GM19035 (cell line): ENCODE data around the gene CPA4.

Experiments used
- ATAC-seq: cut with Tn5 transposase; IDR thresholded peaks from one replicate; pipeline ENCODE4 v1.9.1; 2021; ENCODE audit not compliant: unreplicated experiment

The CPA4 gene

GRCh38 chr7:130274296-130274695 is 18.7 kb upstream of the CPA4 start:
- ATAC-seq: no peak

DNA sequence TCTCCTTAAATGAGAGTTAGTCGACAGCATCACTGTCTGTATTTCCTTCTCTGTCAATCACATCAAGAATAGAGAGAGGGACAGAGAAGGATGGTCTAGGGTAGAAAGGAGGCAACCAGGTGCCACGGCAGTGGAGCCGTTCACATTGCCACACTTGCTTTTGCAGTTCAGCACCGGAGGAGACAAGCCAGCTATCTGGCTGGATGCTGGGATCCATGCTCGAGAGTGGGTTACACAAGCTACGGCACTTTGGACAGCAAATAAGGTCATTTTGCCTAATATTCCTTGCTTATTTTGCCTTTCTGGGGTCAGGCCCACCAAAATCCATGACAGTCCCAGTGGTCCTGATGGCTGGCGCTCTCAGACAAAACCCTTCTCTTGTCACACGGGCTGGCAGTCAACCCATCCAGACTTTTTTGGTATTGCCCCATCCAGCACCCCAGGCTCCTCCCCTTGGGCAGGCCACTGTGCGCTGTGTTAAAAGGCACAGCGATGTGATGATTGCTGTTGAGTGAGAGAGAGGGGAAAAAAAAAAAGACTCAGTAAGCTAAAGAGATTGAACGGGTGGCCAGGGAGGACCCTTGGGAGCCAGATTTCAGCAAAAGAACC is 17.9 kb upstream of the CPA4 start:
- no peak for ATAC-seq

GRCh38 chr7:130275826-130276297 is 17.1 kb upstream of the CPA4 start:
- no peak for ATAC-seq

DNA sequence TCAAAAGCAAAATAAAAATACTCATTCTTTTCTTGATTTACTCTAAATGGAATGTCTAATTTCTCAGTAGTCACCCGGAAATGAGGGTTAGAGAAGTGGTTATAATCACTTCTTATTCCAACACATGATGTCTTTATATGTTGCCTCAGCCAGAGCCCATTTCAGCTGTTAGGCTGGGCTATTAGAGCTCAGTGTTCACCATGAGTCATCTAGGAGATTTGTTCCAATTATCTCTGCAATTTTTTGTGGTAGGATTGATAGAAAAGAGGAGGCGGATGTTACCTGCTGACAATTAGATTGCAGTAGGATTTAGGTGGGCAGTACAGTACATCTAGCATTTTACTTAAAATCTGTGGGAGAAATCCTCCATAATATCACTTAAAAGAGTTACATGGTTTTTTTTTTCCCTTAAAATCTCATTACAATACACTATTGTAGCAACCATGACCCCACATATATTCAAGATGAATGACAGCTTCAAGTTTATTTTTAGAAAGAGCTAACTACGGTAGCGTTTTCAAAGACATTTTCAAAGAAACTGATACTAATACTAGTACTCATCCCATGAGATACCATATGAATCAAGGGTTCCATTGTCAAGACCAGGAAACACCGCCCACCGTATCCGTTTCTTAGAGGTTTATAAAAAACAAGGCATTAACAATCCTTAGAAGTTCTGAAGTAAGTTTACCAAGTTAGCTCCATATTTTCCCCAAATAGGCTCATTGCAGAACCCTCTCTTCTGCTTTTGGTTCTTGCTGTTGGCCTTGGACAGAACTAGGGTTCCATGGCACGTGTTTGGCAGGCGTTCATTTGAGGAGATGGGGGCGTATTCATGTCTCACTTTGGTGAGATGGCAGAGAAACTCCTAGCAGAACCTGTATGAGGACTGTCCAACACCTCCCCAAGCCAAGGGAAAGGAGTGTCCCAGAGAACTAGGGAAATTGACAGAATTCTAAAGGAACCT is 15.9 kb upstream of the CPA4 start:
- ATAC-seq: no peak

GRCh38 chr7:130277763-130278643 is 15.0 kb upstream of the CPA4 start:
- ATAC-seq: no peak

- ATAC-seq: no peak
Observed at GRCh38 chr7:130278860-130279259, 14.1 kb upstream of the CPA4 start.

DNA sequence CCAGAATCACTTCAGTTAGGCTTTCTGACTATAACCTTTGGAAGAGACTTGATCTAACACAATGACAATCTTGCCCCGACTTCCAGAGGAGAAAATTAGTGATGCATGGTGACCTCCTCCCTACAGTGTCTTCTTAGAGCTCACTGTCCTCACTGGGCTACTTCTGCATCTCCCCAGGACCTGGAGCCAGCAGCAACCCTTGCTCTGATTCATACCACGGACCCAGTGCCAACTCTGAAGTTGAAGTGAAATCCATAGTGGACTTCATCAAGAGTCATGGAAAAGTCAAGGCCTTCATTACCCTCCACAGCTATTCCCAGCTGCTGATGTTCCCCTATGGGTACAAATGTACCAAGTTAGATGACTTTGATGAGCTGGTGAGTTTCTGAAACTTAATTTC is 13.7 kb upstream of the CPA4 start:
- ATAC-seq: no peak

DNA sequence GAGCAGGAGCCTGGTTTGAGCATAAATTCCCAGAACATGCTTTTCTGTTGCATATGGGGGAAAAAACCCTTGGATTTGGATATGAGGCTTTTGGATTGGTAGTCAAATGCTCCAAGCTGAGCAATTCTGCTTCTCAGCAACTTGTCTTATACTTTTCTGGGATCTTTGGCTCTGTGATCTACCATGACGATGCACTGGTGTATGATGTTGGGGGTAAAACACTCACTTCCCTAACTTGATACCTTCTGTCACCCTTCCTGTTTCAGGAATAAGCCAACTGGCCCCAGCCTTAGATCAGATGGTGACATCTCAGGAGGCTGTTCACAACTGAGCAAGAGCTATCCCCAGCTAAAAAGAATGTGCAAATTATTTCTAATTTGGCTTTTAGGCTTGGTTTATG is 13.1 kb upstream of the CPA4 start:
- no peak for ATAC-seq

- ATAC-seq: no peak
Observed at GRCh38 chr7:130281260-130281659, 11.7 kb upstream of the CPA4 start.

- no peak for ATAC-seq
Observed at GRCh38 chr7:130286881-130287280, 6.1 kb upstream of the CPA4 start.

DNA sequence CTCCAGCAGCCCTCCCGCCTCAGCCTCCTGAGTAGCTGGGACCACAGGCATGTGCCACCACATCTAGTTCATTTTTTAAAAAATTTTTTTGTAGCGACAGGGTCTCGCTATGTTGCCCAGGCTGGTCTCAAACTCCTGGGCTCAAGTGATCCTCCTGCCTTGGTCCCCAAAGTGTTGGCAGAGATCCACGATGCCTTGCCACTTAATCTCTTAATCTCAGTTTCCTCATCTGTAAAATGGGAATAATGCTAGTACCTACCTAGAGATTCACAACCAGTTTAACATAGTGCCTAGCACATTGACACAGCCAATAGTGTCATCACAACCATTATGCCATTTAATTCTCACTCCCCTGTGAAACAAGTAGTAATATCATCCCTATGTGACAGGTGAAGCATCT is 4.8 kb upstream of the CPA4 start:
- no peak for ATAC-seq

- ATAC-seq: no peak
Observed at GRCh38 chr7:130288829-130289228, 4.1 kb upstream of the CPA4 start.

GRCh38 chr7:130289478-130289877 is 3.5 kb upstream of the CPA4 start:
- no peak for ATAC-seq

DNA sequence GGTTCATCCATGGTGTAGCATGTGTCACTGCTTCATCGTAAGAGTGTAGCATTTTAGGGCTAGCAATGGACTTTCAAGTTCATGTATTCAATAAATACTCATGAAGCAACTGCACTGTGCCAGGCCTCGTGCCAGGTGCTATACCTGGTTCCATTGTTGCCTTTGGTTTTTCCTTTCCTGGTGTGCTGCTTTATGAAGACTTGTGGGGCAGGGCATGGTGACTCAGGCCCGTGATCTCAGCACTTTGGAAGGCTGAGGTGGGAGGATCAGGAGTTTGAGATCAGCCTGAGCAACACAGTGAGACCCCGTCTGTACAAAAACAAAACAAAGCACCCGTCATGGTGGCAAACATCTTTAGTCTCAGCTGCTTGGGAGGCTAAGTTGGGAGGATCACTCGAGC is 2.2 kb upstream of the CPA4 start:
- no peak for ATAC-seq

GRCh38 chr7:130293521-130293920 is 560 bp downstream of the CPA4 start:
- ATAC-seq: no peak

GRCh38 chr7:130294314-130294713 is 1.4 kb downstream of the CPA4 start:
- no peak for ATAC-seq

DNA sequence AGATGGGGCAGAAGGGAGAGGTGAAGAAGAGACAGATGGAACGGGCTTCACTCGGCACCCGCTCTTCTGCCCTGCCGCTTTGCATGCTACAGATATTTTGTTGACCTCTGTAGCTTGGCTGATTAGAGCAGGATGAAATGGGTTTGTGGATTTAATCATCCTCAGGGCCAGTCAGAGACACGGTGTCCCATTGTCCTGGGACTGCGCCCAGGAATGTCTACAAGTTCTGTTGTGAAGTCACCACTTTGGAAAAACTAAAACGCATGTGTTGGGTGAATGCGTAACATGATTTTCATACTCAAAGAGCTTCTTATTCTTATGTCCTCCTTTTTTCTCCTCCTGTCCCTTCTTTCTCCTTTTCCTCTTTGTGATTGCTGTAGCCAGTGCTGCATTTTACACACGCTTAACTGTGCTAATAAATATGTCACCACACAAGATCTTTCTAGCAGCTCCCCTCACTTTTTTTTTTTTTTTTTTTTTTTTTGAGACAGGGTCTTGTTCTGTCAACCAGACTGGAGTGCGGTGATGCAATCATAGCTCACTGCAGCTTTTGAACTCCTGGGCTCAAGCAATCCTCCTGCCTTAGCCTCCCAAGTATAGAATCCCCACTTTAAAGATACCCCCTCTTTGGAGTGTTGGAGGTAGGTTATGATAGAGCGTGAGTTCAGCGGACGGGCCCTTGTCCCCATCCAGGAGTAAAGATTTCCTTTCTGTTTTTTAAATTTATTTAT is 3.4 kb downstream of the CPA4 start:
- no peak for ATAC-seq

DNA sequence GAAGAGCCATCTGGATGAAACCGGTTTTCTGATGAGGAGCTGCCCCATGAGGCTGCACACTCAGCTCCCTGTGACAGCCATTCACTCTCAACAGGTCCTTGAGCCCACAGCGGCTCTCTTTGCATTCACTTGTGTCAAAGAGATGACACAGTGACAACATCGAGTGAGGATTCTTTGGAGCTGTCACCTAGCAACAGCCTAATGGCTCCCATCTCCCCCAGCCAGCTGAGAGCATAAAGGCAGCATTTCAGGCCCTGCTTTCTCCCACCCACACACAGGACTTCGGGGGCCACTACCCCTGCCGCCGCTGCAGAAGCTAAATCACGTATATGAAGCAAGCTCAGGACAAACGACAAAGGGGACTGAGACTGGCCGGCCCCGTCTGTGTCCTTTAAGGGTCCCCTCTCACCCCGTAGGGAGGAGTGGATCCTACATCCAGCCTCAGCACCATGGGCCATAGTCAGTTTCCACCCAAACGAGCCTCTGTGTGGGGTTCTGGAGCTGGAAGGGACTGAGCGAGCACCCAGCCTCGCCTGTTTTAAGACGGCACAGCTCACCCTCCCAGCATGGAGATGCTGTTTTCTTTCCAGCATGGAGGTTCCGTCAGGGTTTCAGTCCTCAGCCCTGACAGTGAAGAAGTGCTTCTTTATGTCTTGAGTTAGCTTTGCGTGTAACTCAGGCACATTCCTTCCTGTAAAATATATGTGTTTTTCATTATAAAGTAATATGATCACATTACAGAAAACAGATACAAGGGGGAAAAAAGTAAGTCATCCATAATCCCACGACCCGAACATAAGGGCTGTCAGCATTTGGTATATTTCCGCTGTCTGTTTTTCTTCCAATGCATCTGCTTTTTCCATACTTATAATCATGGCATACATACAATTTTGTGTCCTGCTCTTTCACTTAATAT is 4.9 kb downstream of the CPA4 start:
- no peak for ATAC-seq

DNA sequence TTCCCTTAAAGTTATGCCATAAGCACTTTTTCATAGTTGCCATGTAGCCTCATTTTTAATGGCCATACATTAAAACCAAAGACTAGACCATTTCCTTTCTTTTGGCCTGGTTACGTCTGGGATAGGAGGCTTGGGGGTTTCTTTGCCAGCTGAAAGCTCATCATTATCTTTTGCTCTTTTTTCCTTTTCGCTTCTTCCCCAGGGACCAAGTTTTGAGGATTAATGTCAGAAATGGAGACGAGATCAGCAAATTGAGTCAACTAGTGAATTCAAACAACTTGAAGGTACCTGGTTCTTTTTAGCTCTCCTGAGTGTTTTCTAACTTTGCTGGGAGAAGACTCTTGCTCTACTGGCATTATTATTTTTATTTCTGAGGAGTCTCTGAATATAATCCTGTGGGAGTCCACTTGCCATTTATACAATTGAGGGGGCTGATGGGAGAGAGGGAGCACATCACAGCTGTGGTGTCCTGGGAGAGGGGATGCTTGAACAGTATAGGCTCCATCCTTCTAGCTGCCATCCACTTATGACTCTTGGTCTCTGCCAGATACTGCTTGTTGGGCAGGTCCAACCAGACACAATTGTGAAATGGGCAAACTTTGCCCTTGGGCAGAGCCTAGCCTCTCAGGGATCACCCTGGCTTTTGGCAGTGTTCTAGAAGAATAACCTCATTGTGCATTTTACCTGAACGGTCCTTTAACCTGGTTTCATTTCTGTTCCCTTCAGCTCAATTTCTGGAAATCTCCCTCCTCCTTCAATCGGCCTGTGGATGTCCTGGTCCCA is 5.8 kb downstream of the CPA4 start:
- ATAC-seq: no peak
